Measurements from ENCODE around the gene CFAP77.

DNA sequence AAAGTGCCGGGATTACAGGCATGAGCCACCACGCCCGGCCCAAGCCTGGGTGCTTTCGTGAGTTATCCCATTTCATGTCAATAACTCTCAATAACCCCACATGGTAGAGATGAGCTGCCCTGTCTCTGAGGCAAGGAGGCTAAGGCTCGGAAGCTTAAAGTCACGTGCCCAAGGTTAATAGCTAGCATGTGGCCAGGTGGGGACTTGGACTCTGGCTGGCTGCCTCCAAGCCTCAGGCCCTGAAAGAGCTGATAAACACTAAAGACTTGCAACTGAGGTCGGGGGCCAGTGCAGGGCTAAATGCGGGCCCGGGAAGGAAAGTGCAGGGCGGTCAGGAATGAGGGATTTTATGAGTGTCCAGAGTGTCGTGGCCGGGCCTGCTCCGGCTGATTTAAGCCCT, 141.5 kb downstream of the CFAP77 start:
- TF ChIP-seq, protein P1, sequence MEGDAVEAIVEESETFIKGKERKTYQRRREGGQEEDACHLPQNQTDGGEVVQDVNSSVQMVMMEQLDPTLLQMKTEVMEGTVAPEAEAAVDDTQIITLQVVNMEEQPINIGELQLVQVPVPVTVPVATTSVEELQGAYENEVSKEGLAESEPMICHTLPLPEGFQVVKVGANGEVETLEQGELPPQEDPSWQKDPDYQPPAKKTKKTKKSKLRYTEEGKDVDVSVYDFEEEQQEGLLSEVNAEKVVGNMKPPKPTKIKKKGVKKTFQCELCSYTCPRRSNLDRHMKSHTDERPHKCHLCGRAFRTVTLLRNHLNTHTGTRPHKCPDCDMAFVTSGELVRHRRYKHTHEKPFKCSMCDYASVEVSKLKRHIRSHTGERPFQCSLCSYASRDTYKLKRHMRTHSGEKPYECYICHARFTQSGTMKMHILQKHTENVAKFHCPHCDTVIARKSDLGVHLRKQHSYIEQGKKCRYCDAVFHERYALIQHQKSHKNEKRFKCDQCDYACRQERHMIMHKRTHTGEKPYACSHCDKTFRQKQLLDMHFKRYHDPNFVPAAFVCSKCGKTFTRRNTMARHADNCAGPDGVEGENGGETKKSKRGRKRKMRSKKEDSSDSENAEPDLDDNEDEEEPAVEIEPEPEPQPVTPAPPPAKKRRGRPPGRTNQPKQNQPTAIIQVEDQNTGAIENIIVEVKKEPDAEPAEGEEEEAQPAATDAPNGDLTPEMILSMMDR (IDR thresholded peaks at IDR 0.05) = no peak
- TF ChIP-seq ZFX (IDR thresholded peaks at IDR 0.05; ENCODE audit: borderline replicate concordance) = no peak

All from 22Rv1 (cell line).